MG63 (cell line): Measurements from ENCODE around the gene SPRED2. TPM values are rescaled to one million over a fixed set of nuclear protein-coding genes. Genes with fewer than 3 reads are reported as not detected.

Source experiments
- DNase-seq: peaks from one replicate; pipeline ENCODE4 v3.0.0-alpha.2; 2020
- H3K27me3 ChIP-seq: fragments of 250-450 bp; sonication (Bioruptor Pico); 2 replicates; pipeline ENCODE4 v1.5.1; 2020; ENCODE audit warnings: mild to moderate bottlenecking, moderate library complexity
- H3K36me3 ChIP-seq: fragments of 250-450 bp; sonication (Bioruptor Pico); 2 replicates; pipeline ENCODE4 v1.5.1; 2020; ENCODE audit warnings: mild to moderate bottlenecking, moderate library complexity
- H3K4me3 ChIP-seq: fragments of 250-450 bp; sonication (Bioruptor Pico); 2 replicates; pipeline ENCODE4 v1.5.1; 2020; ENCODE audit warnings: mild to moderate bottlenecking, moderate library complexity
- H3K9me3 ChIP-seq: fragments of 250-450 bp; sonication (Bioruptor Pico); 2 replicates; pipeline ENCODE4 v1.5.1; 2020; ENCODE audit warnings: mild to moderate bottlenecking, moderate library complexity
- total RNA-seq: library from RNA; depleted of rRNA; stranded (reverse); fragments of >200 nt; shearing (Covaris generic); gene quantifications from 2 replicates; pipeline ENCODE4 v1.2.3, GENCODE V29; 2014; ENCODE audit warnings: low replicate concordance

The SPRED2 gene
- total RNA-seq, 1 experiment from 2014 or later, result 3.8 TPM

- Histone ChIP-seq H3K4me3 (no peak overlapping the region), H3K27me3 (no peaks in the 10 kb centered on the region), H3K9me3 (no peaks in the 10 kb centered on the region), H3K36me3 (no peaks in the 10 kb centered on the region)
- DNase-seq, result peak; percentile 35
Observed at GRCh38 chr2:65299246-65299645, 133.2 kb downstream of the SPRED2 start.

GRCh38 chr2:65298089-65298488 lies 134.3 kb downstream of the SPRED2 start:
- no peak overlapping the region for H3K4me3 ChIP-seq
- no peaks in the 10 kb centered on the region for H3K36me3 ChIP-seq
- H3K27me3 ChIP-seq, result no peaks in the 10 kb centered on the region
- DNase-seq, result no peak
- H3K9me3 ChIP-seq, result no peaks in the 10 kb centered on the region

- H3K4me3 ChIP-seq, result no peak overlapping the region
- H3K36me3 ChIP-seq, result no peaks in the 10 kb centered on the region
- no peaks in the 10 kb centered on the region for H3K27me3 ChIP-seq
- H3K9me3 ChIP-seq, result no peaks in the 10 kb centered on the region
- no peak for DNase-seq
Observed at GRCh38 chr2:65297544-65297943, 134.9 kb downstream of the SPRED2 start.

GRCh38 chr2:65296971-65297370 lies 135.4 kb downstream of the SPRED2 start:
- Histone ChIP-seq H3K36me3 (no peaks in the 10 kb centered on the region), H3K9me3 (no peaks in the 10 kb centered on the region), H3K4me3 (no peak overlapping the region), H3K27me3 (no peaks in the 10 kb centered on the region)
- DNase-seq, result no peak

GRCh38 chr2:65294701-65295100 lies 137.7 kb downstream of the SPRED2 start:
- H3K9me3 ChIP-seq, result no peaks in the 10 kb centered on the region
- no peak for DNase-seq
- no peaks in the 10 kb centered on the region for H3K36me3 ChIP-seq
- no peaks in the 10 kb centered on the region for H3K27me3 ChIP-seq
- H3K4me3 ChIP-seq, result no peak overlapping the region

- H3K36me3 ChIP-seq, result no peaks in the 10 kb centered on the region
Observed at GRCh38 chr2:65294136-65294535, 138.3 kb downstream of the SPRED2 start.

GRCh38 chr2:65293376-65293775 lies 139.0 kb downstream of the SPRED2 start:
- no peak for DNase-seq
- Histone ChIP-seq H3K9me3 (no peaks in the 10 kb centered on the region), H3K36me3 (no peaks in the 10 kb centered on the region), H3K4me3 (no peak overlapping the region), H3K27me3 (no peaks in the 10 kb centered on the region)

More at GRCh38 chr2:65294136-65294535, 138.3 kb downstream of the SPRED2 start:
- no peaks in the 10 kb centered on the region for H3K27me3 ChIP-seq
- no peaks in the 10 kb centered on the region for H3K9me3 ChIP-seq
- DNase-seq, result no peak
- no peak overlapping the region for H3K4me3 ChIP-seq

GRCh38 chr2:65292461-65293011 lies 139.9 kb downstream of the SPRED2 start:
- DNase-seq, result no peak
- no peaks in the 10 kb centered on the region for H3K9me3 ChIP-seq
- H3K4me3 ChIP-seq, result no peak overlapping the region
- H3K36me3 ChIP-seq, result no peaks in the 10 kb centered on the region
- H3K27me3 ChIP-seq, result no peaks in the 10 kb centered on the region

- DNase-seq, result no peak
- no peaks in the 10 kb centered on the region for H3K36me3 ChIP-seq
Observed at GRCh38 chr2:65292106-65292400, 140.3 kb downstream of the SPRED2 start.

GRCh38 chr2:65291216-65292105 lies 140.9 kb downstream of the SPRED2 start:
- H3K27me3 ChIP-seq, result no peaks in the 10 kb centered on the region
- no peak overlapping the region for H3K4me3 ChIP-seq
- no peaks in the 10 kb centered on the region for H3K9me3 ChIP-seq
- H3K36me3 ChIP-seq, result no peaks in the 10 kb centered on the region
- DNase-seq, result no peak

More at GRCh38 chr2:65292106-65292400, 140.3 kb downstream of the SPRED2 start:
- H3K27me3 ChIP-seq, result no peaks in the 10 kb centered on the region
- no peak overlapping the region for H3K4me3 ChIP-seq
- H3K9me3 ChIP-seq, result no peaks in the 10 kb centered on the region

- Histone ChIP-seq H3K36me3 (no peaks in the 10 kb centered on the region), H3K4me3 (no peak overlapping the region), H3K27me3 (no peaks in the 10 kb centered on the region), H3K9me3 (no peaks in the 10 kb centered on the region)
- DNase-seq, result no peak
Observed at GRCh38 chr2:65287364-65287763, 145.0 kb downstream of the SPRED2 start.

- Histone ChIP-seq H3K9me3 (no peaks in the 10 kb centered on the region), H3K36me3 (no peaks in the 10 kb centered on the region), H3K27me3 (no peaks in the 10 kb centered on the region), H3K4me3 (no peak overlapping the region)
- DNase-seq, result no peak
Observed at GRCh38 chr2:65282477-65283053, 149.8 kb downstream of the SPRED2 start.

- no peak overlapping the region for H3K4me3 ChIP-seq
- DNase-seq, result no peak
- no peaks in the 10 kb centered on the region for H3K27me3 ChIP-seq
- H3K36me3 ChIP-seq, result no peaks in the 10 kb centered on the region
- H3K9me3 ChIP-seq, result no peaks in the 10 kb centered on the region
Observed at GRCh38 chr2:65281627-65282351, 150.6 kb downstream of the SPRED2 start.

- Histone ChIP-seq H3K9me3 (no peaks in the 10 kb centered on the region), H3K4me3 (no peak overlapping the region), H3K36me3 (peaks cover 7% of the 10 kb centered on the region; the same call in 1 of the 2 replicates), H3K27me3 (no peaks in the 10 kb centered on the region)
- no peak for DNase-seq
Observed at GRCh38 chr2:65279756-65280155, 152.6 kb downstream of the SPRED2 start.

GRCh38 chr2:65278531-65278981 lies 153.8 kb downstream of the SPRED2 start:
- Histone ChIP-seq H3K27me3 (no peaks in the 10 kb centered on the region), H3K36me3 (peaks cover 14% of the 10 kb centered on the region), H3K9me3 (no peaks in the 10 kb centered on the region), H3K4me3 (no peak overlapping the region)
- DNase-seq, result no peak

- no peak overlapping the region for H3K4me3 ChIP-seq
- H3K27me3 ChIP-seq, result no peaks in the 10 kb centered on the region
- peak; percentile 31 for DNase-seq
- H3K9me3 ChIP-seq, result no peaks in the 10 kb centered on the region
- H3K36me3 ChIP-seq, result peaks cover 20% of the 10 kb centered on the region
Observed at GRCh38 chr2:65277791-65278483, 154.5 kb downstream of the SPRED2 start.
